GM12878 (cell line): ENCODE results near the gene BCS1L. TPM values are rescaled to one million over a fixed set of nuclear protein-coding genes. Genes with fewer than 3 reads are reported as not detected.

Experiments used
- CEBPB ChIP-seq, 2 experiments: fragments of 150-350 bp in 1 of 2; IDR thresholded peaks; 2 replicates each; pipeline ENCODE4 v1.6.1; 2012 to 2014; ENCODE audit warnings: low read depth in 2 of 2, low read length in 2 of 2, borderline replicate concordance in 1 of 2, inconsistent platforms in 1 of 2
- MYB ChIP-seq: fragments of 150-350 bp; IDR thresholded peaks from 2 replicates; pipeline ENCODE4 v1.6.1; 2014; ENCODE audit warnings: mild to moderate bottlenecking, low read depth, low read length, borderline replicate concordance
- PAX8 ChIP-seq: fragments of 450-650 bp; IDR thresholded peaks from 2 replicates; pipeline ENCODE4 v1.6.1; 2017; ENCODE audit warnings: mild to moderate bottlenecking, moderate library complexity
- RAD21 ChIP-seq: IDR thresholded peaks from 2 replicates; pipeline ENCODE4 v1.6.1; 2011; ENCODE audit warnings: mild to moderate bottlenecking, low read depth, low read length, moderate library complexity; ENCODE audit not compliant: insufficient read depth
- SMAD5 ChIP-seq: IDR thresholded peaks from 2 replicates; pipeline ENCODE4 v1.6.1; 2016; ENCODE audit warnings: antibody characterized with exemption, low read depth
- SRF ChIP-seq, 2 experiments: IDR thresholded peaks; 2 replicates each; pipeline ENCODE4 v1.6.1; 2011; ENCODE audit warnings: low read depth in 2 of 2, low read length in 2 of 2, mild to moderate bottlenecking in 1 of 2, moderate library complexity in 1 of 2
- TCF12 ChIP-seq: IDR thresholded peaks from 2 replicates; pipeline ENCODE4 v1.6.1; 2011; ENCODE audit warnings: low read depth, mild to moderate bottlenecking, low read length
- polyA plus RNA-seq, 11 experiments: library from polyadenylated mRNA; depleted of rRNA in 4 of 11; unstranded in 6 of 11; stranded (reverse) in 5 of 11; fragments of >200 nt; fragmentation: Nextera tagmentation in 4 of 11; fragmentation: Illumina TruSeq in 1 of 11; extraction: Ambion mirVana in 4 of 11; extraction: Trizol in 1 of 11; gene quantifications; 1 replicate in 1 of 11; 2 replicates in 10 of 11; pipeline versions ENCODE4 v1.2.1 to v1.2.3, GENCODE V29; 2011 to 2016; ENCODE audit warnings: inconsistent platforms in 2 of 11, missing spikeins in 2 of 11, low read depth in 1 of 11
- total RNA-seq, 4 experiments: library from RNA; depleted of rRNA in 3 of 4; stranded (reverse); fragments of >200 nt in 3 of 4; fragmentation: Illumina TruSeq in 1 of 4; extraction: Trizol in 1 of 4; gene quantifications; 2 replicates each; pipeline versions ENCODE4 v1.2.1 to v1.2.3, GENCODE V29; 2013 to 2021
- TF ChIP-seq, protein P1 (sequence below): fragments of 450-650 bp; IDR thresholded peaks from 2 replicates; pipeline ENCODE4 v1.6.1; 2017; ENCODE audit warnings: mild to moderate bottlenecking, low read depth, inconsistent platforms; ENCODE audit not compliant: poor library complexity, severe bottlenecking
- TF ChIP-seq, protein P2 (sequence below), 3 experiments: IDR thresholded peaks in 2 of 3; conservative IDR thresholded peaks in 1 of 3; 2 replicates each; pipeline ENCODE4 v1.5.1; 2011; ENCODE audit warnings: low read depth in 3 of 3, low read length in 3 of 3, mild to moderate bottlenecking in 3 of 3, control low read depth in 2 of 3, moderate library complexity in 2 of 3, inconsistent platforms in 1 of 3, mixed read lengths in 1 of 3; ENCODE audit not compliant: control insufficient read depth in 2 of 3, insufficient read depth in 1 of 3; ENCODE audit errors: extremely low read depth in 1 of 3
- TF ChIP-seq, protein P3 (sequence below): fragments of 450-650 bp; formaldehyde crosslinking; IDR thresholded peaks from 2 replicates; pipeline ENCODE4 v1.5.0; 2022; ENCODE audit warnings: mild to moderate bottlenecking, missing genetic modification characterization
- TF ChIP-seq, protein P4 (sequence below): IDR thresholded peaks from 2 replicates; pipeline ENCODE4 v1.6.1; 2012; ENCODE audit warnings: improper control_type of control experiment, low read depth, low read length; ENCODE audit not compliant: insufficient replicate concordance

BCS1L gene
- total and polyA plus RNA-seq, 10 of the 15 experiments (the other 5 are each of a cell fraction or from before 2014, with no cell fraction given) = 40.4 to 114 (median 65.2) TPM

DNA sequence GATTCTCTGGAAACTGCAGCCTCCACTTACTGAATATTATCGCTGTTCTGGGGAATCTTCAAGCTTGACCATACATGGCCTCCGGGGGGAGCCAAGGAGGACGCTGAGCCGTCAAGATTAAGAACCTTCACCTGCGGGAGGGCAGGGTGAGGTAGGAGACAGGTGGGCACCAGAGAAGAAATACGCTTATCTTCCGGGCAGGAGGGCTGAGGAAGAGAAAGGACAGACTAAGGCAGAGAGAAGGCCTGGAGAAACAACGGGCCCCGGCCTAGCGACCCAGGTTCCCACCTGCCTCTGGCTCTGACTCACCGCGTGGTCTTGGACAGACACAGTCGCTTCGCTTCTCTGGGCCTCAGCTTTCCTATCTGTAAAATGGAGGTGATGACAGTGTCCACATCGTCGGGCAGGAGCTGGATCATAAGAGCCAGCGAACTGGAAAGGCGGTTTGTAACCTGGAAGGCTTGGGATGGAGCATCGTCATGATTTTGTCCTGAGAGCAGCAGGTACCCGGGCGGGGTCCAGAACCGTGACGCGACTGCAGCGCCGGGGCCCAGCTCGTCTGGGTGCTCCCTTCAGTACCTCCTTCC is 719 bp upstream of the BCS1L start (continued):
- TF ChIP-seq, protein P1, sequence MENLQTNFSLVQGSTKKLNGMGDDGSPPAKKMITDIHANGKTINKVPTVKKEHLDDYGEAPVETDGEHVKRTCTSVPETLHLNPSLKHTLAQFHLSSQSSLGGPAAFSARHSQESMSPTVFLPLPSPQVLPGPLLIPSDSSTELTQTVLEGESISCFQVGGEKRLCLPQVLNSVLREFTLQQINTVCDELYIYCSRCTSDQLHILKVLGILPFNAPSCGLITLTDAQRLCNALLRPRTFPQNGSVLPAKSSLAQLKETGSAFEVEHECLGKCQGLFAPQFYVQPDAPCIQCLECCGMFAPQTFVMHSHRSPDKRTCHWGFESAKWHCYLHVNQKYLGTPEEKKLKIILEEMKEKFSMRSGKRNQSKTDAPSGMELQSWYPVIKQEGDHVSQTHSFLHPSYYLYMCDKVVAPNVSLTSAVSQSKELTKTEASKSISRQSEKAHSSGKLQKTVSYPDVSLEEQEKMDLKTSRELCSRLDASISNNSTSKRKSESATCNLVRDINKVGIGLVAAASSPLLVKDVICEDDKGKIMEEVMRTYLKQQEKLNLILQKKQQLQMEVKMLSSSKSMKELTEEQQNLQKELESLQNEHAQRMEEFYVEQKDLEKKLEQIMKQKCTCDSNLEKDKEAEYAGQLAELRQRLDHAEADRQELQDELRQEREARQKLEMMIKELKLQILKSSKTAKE = no peak
- TF ChIP-seq SMAD5 (no peak), MYB (no peak), SRF (IDR thresholded peaks at IDR 0.05; ENCODE audit: low read depth in 2 of 2, low read length in 2 of 2) (peak in 1 of 2 experiments; percentile 54; a peak in 1 of 4 replicates), PAX8 (no peak), CEBPB (IDR thresholded peaks at IDR 0.05; ENCODE audit: borderline replicate concordance in 1 of 2, low read depth in 2 of 2, low read length in 2 of 2) (no peak), RAD21 (peak; percentile 65), TCF12 (no peak)
- TF ChIP-seq, protein P2, sequence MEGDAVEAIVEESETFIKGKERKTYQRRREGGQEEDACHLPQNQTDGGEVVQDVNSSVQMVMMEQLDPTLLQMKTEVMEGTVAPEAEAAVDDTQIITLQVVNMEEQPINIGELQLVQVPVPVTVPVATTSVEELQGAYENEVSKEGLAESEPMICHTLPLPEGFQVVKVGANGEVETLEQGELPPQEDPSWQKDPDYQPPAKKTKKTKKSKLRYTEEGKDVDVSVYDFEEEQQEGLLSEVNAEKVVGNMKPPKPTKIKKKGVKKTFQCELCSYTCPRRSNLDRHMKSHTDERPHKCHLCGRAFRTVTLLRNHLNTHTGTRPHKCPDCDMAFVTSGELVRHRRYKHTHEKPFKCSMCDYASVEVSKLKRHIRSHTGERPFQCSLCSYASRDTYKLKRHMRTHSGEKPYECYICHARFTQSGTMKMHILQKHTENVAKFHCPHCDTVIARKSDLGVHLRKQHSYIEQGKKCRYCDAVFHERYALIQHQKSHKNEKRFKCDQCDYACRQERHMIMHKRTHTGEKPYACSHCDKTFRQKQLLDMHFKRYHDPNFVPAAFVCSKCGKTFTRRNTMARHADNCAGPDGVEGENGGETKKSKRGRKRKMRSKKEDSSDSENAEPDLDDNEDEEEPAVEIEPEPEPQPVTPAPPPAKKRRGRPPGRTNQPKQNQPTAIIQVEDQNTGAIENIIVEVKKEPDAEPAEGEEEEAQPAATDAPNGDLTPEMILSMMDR (IDR thresholded peaks at IDR 0.05 in 2 of 3, conservative IDR thresholded peaks at IDR 0.05 in 1 of 3; ENCODE audit: control insufficient read depth in 2 of 3, extremely low read depth in 1 of 3, insufficient read depth in 1 of 3, low read depth in 3 of 3, low read length in 3 of 3) = peak; percentile 48 to 57 (median 54)
- TF ChIP-seq, protein P3, sequence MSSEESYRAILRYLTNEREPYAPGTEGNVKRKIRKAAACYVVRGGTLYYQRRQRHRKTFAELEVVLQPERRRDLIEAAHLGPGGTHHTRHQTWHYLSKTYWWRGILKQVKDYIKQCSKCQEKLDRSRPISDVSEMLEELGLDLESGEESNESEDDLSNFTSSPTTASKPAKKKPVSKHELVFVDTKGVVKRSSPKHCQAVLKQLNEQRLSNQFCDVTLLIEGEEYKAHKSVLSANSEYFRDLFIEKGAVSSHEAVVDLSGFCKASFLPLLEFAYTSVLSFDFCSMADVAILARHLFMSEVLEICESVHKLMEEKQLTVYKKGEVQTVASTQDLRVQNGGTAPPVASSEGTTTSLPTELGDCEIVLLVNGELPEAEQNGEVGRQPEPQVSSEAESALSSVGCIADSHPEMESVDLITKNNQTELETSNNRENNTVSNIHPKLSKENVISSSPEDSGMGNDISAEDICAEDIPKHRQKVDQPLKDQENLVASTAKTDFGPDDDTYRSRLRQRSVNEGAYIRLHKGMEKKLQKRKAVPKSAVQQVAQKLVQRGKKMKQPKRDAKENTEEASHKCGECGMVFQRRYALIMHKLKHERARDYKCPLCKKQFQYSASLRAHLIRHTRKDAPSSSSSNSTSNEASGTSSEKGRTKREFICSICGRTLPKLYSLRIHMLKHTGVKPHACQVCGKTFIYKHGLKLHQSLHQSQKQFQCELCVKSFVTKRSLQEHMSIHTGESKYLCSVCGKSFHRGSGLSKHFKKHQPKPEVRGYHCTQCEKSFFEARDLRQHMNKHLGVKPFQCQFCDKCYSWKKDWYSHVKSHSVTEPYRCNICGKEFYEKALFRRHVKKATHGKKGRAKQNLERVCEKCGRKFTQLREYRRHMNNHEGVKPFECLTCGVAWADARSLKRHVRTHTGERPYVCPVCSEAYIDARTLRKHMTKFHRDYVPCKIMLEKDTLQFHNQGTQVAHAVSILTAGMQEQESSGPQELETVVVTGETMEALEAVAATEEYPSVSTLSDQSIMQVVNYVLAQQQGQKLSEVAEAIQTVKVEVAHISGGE (CRISPR knock-in tag) = no peak
- TF ChIP-seq, protein P4, sequence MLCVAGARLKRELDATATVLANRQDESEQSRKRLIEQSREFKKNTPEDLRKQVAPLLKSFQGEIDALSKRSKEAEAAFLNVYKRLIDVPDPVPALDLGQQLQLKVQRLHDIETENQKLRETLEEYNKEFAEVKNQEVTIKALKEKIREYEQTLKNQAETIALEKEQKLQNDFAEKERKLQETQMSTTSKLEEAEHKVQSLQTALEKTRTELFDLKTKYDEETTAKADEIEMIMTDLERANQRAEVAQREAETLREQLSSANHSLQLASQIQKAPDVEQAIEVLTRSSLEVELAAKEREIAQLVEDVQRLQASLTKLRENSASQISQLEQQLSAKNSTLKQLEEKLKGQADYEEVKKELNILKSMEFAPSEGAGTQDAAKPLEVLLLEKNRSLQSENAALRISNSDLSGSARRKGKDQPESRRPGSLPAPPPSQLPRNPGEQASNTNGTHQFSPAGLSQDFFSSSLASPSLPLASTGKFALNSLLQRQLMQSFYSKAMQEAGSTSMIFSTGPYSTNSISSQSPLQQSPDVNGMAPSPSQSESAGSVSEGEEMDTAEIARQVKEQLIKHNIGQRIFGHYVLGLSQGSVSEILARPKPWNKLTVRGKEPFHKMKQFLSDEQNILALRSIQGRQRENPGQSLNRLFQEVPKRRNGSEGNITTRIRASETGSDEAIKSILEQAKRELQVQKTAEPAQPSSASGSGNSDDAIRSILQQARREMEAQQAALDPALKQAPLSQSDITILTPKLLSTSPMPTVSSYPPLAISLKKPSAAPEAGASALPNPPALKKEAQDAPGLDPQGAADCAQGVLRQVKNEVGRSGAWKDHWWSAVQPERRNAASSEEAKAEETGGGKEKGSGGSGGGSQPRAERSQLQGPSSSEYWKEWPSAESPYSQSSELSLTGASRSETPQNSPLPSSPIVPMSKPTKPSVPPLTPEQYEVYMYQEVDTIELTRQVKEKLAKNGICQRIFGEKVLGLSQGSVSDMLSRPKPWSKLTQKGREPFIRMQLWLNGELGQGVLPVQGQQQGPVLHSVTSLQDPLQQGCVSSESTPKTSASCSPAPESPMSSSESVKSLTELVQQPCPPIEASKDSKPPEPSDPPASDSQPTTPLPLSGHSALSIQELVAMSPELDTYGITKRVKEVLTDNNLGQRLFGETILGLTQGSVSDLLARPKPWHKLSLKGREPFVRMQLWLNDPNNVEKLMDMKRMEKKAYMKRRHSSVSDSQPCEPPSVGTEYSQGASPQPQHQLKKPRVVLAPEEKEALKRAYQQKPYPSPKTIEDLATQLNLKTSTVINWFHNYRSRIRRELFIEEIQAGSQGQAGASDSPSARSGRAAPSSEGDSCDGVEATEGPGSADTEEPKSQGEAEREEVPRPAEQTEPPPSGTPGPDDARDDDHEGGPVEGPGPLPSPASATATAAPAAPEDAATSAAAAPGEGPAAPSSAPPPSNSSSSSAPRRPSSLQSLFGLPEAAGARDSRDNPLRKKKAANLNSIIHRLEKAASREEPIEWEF = no peak
